HepG2 (cell line): ENCODE results near the gene TXN. TPM values are rescaled to one million over a fixed set of nuclear protein-coding genes. Genes with fewer than 3 reads are reported as not detected.
A peak's percentile ranks its signal among the peaks of the same experiment; 100 is the strongest.

Experiments used
- ATF7-NPFF ChIP-seq: sonication (generic); formaldehyde crosslinking; IDR thresholded peaks from 2 replicates; pipeline ENCODE4 v1.8.1; 2023; ENCODE audit warnings: mild to moderate bottlenecking, low read depth, missing genetic modification reagents, moderate library complexity
- HIC2 ChIP-seq: sonication (generic); formaldehyde crosslinking; IDR thresholded peaks from 2 replicates; pipeline ENCODE4 v1.9.0; 2022; ENCODE audit warnings: low read depth, missing genetic modification reagents
- NONO ChIP-seq, 2 experiments: fragments of 450-650 bp in 1 of 2; sonication (generic) in 1 of 2; formaldehyde crosslinking in 1 of 2; IDR thresholded peaks in 1 of 2; conservative IDR thresholded peaks in 1 of 2; 2 replicates each; pipeline versions ENCODE4 v1.6.1 to v1.8.0; 2017 to 2022; ENCODE audit warnings: mild to moderate bottlenecking in 1 of 2, missing genetic modification reagents in 1 of 2, moderate library complexity in 1 of 2
- PAF1 ChIP-seq: IDR thresholded peaks from 2 replicates; pipeline ENCODE4 v1.6.1; 2016; ENCODE audit warnings: missing genetic modification reagents, missing compliant biosample characterization
- STAG1 ChIP-seq: sonication (generic); formaldehyde crosslinking; IDR thresholded peaks from 2 replicates; pipeline ENCODE4 v1.4.0; 2020; ENCODE audit warnings: missing genetic modification reagents
- THRA ChIP-seq: sonication (generic); formaldehyde crosslinking; IDR thresholded peaks from 2 replicates; pipeline ENCODE4 v1.4.0; 2020; ENCODE audit warnings: missing genetic modification reagents, borderline replicate concordance
- U2AF2 ChIP-seq: fragments of 200-400 bp; formaldehyde crosslinking; IDR thresholded peaks from 2 replicates; pipeline ENCODE4 v1.6.1; 2017; ENCODE audit warnings: low read depth, mild to moderate bottlenecking, low read length
- ZFP41 ChIP-seq: sonication (generic); formaldehyde crosslinking; IDR thresholded peaks from 2 replicates; pipeline ENCODE4 v1.4.0; 2020; ENCODE audit warnings: mild to moderate bottlenecking, missing genetic modification reagents, borderline replicate concordance
- ZNF10 ChIP-seq: sonication (generic); formaldehyde crosslinking; IDR thresholded peaks from 2 replicates; pipeline ENCODE4 v1.4.0; 2020; ENCODE audit warnings: mild to moderate bottlenecking, low read depth, missing genetic modification reagents, borderline replicate concordance
- polyA plus RNA-seq, 8 experiments: library from polyadenylated mRNA; depleted of rRNA in 3 of 8; stranded (reverse) in 7 of 8; unstranded in 1 of 8; fragments of >200 nt; fragmentation: Illumina TruSeq in 4 of 8; extraction: Trizol in 4 of 8; gene quantifications; 2 replicates each; pipeline versions ENCODE4 v1.2.1 to v1.2.3, GENCODE V29; 2011 to 2016; ENCODE audit warnings: low read depth in 4 of 8, missing spikeins in 1 of 8, mixed read lengths in 1 of 8; ENCODE audit not compliant: insufficient read depth in 1 of 8
- total RNA-seq, 5 experiments: library from RNA; depleted of rRNA; stranded (reverse); fragments of >200 nt; fragmentation: Illumina TruSeq; extraction: Trizol; gene quantifications; 2 replicates each; pipeline ENCODE4 v1.2.3, GENCODE V29; 2016; ENCODE audit warnings: low read depth in 1 of 5
- TF ChIP-seq, protein P1 (sequence below): sonication (generic); formaldehyde crosslinking; IDR thresholded peaks from 2 replicates; pipeline ENCODE4 v1.4.0; 2020; ENCODE audit warnings: missing genetic modification reagents
- TF ChIP-seq, protein P2 (sequence below): sonication (generic); formaldehyde crosslinking; IDR thresholded peaks from 2 replicates; pipeline ENCODE4 v1.5.0; 2020; ENCODE audit warnings: missing genetic modification reagents
- TF ChIP-seq, protein P3 (sequence below): sonication (generic); formaldehyde crosslinking; IDR thresholded peaks from 2 replicates; pipeline ENCODE4 v1.8.1; 2023; ENCODE audit warnings: missing genetic modification reagents, inconsistent platforms, borderline replicate concordance
- TF ChIP-seq, protein P4 (sequence below), 2 experiments: sonication (generic) in 1 of 2; formaldehyde crosslinking in 1 of 2; IDR thresholded peaks; 2 replicates each; pipeline versions ENCODE4 v1.6.1 to v1.9.0; 2014 to 2022; ENCODE audit warnings: antibody characterized with exemption in 1 of 2, borderline replicate concordance in 1 of 2, inconsistent platforms in 1 of 2, low read depth in 1 of 2, missing genetic modification reagents in 1 of 2

The TXN gene
- total and polyA plus RNA-seq, 2 of the 13 experiments (the other 11 are each of a cell fraction or from before 2014, with no cell fraction given): 364 to 470 TPM

DNA sequence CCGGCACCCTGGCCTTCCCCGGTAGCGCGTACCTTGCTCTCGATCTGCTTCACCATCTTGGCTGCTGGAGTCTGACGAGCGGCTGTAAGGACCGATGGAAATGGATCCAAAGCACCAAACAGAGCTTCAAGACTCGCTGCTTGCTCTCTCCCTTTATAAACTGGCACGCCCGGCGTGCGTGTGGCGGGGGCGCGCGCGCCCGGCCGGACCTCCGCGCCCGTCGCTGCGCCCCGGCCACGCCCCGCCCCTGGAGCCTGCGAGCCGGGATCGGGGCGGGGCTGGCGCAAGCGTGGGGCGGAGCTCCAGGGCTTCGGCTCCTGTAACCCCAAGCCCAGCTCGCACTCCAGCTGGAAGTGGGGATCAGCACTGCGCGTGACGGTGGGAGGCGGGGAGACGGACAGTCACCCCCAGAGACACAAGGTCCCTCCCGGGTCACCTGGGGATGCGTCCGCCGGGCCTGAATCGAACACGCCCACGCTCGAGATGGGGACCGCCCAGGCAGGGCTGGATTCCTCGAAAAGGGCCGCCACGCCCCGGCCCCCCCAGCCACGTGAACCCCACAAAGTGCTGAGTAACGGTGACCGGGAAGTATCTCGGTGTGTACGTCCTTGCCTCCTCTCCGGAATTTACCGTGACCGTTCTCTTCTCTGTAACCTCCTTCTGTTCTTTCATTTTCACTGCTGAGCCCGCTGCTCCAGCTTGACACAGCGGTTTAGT lies at the start of gene TXN (continued):
- TF ChIP-seq, protein P1, sequence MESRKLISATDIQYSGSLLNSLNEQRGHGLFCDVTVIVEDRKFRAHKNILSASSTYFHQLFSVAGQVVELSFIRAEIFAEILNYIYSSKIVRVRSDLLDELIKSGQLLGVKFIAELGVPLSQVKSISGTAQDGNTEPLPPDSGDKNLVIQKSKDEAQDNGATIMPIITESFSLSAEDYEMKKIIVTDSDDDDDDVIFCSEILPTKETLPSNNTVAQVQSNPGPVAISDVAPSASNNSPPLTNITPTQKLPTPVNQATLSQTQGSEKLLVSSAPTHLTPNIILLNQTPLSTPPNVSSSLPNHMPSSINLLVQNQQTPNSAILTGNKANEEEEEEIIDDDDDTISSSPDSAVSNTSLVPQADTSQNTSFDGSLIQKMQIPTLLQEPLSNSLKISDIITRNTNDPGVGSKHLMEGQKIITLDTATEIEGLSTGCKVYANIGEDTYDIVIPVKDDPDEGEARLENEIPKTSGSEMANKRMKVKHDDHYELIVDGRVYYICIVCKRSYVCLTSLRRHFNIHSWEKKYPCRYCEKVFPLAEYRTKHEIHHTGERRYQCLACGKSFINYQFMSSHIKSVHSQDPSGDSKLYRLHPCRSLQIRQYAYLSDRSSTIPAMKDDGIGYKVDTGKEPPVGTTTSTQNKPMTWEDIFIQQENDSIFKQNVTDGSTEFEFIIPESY (CRISPR knock-in tag): no peak
- TF ChIP-seq HIC2 (CRISPR knock-in tag) (no peak), ATF7-NPFF (CRISPR knock-in tag) (peak; percentile 46; the same call in 1 of the 2 replicates), PAF1 (no peak), NONO (IDR thresholded peaks at IDR 0.05) (no peak), NONO (CRISPR knock-in tag; conservative IDR thresholded peaks at IDR 0.05) (peak; percentile 26), THRA (CRISPR knock-in tag) (0 out of 2 replicates have a peak, but pooled peaks have one; percentile 36), ZFP41 (no peak), U2AF2 (no peak), ZNF10 (CRISPR knock-in tag) (no peak), STAG1 (CRISPR knock-in tag) (peak; percentile 19; the same call in 1 of the 2 replicates)
- TF ChIP-seq, protein P2, sequence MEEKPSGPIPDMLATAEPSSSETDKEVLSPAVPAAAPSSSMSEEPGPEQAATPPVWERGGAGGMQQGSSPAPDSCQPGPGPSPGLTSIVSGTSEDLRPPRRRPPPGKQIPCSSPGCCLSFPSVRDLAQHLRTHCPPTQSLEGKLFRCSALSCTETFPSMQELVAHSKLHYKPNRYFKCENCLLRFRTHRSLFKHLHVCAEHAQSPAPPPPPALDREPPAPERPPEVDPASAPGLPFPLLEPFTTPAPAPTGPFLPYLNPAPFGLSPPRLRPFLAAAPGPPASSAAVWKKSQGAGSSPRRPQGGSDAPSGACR (CRISPR knock-in tag): peak; percentile 78; the same call in 1 of the 2 replicates
- TF ChIP-seq, protein P3, sequence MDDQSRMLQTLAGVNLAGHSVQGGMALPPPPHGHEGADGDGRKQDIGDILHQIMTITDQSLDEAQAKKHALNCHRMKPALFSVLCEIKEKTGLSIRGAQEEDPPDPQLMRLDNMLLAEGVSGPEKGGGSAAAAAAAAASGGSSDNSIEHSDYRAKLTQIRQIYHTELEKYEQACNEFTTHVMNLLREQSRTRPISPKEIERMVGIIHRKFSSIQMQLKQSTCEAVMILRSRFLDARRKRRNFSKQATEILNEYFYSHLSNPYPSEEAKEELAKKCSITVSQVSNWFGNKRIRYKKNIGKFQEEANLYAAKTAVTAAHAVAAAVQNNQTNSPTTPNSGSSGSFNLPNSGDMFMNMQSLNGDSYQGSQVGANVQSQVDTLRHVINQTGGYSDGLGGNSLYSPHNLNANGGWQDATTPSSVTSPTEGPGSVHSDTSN (CRISPR knock-in tag): no peak
- TF ChIP-seq, protein P4, sequence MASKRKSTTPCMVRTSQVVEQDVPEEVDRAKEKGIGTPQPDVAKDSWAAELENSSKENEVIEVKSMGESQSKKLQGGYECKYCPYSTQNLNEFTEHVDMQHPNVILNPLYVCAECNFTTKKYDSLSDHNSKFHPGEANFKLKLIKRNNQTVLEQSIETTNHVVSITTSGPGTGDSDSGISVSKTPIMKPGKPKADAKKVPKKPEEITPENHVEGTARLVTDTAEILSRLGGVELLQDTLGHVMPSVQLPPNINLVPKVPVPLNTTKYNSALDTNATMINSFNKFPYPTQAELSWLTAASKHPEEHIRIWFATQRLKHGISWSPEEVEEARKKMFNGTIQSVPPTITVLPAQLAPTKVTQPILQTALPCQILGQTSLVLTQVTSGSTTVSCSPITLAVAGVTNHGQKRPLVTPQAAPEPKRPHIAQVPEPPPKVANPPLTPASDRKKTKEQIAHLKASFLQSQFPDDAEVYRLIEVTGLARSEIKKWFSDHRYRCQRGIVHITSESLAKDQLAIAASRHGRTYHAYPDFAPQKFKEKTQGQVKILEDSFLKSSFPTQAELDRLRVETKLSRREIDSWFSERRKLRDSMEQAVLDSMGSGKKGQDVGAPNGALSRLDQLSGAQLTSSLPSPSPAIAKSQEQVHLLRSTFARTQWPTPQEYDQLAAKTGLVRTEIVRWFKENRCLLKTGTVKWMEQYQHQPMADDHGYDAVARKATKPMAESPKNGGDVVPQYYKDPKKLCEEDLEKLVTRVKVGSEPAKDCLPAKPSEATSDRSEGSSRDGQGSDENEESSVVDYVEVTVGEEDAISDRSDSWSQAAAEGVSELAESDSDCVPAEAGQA (IDR thresholded peaks at IDR 0.05; ENCODE audit: low read depth): no peak
- TF ChIP-seq, protein P4 (CRISPR knock-in tag; IDR thresholded peaks at IDR 0.05; ENCODE audit: borderline replicate concordance): no peak
